Measurements from ENCODE around the gene EPB41L2. TPM values are rescaled to one million over a fixed set of nuclear protein-coding genes. Genes with fewer than 3 reads are reported as not detected.

Gene EPB41L2
- total and polyA plus RNA-seq, 2 experiments from 2014 or later: 23.2 to 31.3 TPM

- H2AFZ ChIP-seq: no peak overlapping the region
- DNase-seq: peak; percentile 76
- H3K9me3 ChIP-seq (ENCODE audit: low read depth): no peaks in the 10 kb centered on the region
- peaks cover 20% of the 10 kb centered on the region for H3F3A ChIP-seq (ENCODE audit: insufficient read depth)
- H3K27me3 ChIP-seq (replicated peaks; ENCODE audit: insufficient read depth): no peaks in the 10 kb centered on the region
- H3K4me1 ChIP-seq (ENCODE audit: insufficient read depth): peaks cover 17% of the 10 kb centered on the region
- H3K4me2 ChIP-seq (ENCODE audit: unreplicated experiment): peak overlapping the region; percentile 64
- H3K36me3 ChIP-seq (ENCODE audit: low read depth): no peaks in the 10 kb centered on the region
- no peak overlapping the region for H3K9ac ChIP-seq
- H3K27ac ChIP-seq: peak overlapping the region; percentile 12; the same call in 1 of the 2 replicates
- H3K4me3 ChIP-seq: no peak overlapping the region
- H4K20me1 ChIP-seq (ENCODE audit: insufficient read depth): no peaks in the 10 kb centered on the region
- no peaks in the 10 kb centered on the region for H3K9me2 ChIP-seq (ENCODE audit: insufficient read depth)
- TF ChIP-seq EZH2phosphoT487 (IDR thresholded peaks at IDR 0.05; ENCODE audit: insufficient read depth, low read depth) (no peak), EZH2 (IDR thresholded peaks at IDR 0.05; ENCODE audit: insufficient read depth, poor library complexity, severe bottlenecking) (no peak)
- WGBS, 2 experiments (ENCODE audit: low coverage in 1 of 2, low lambda C conversion rate in 2 of 2, missing lambda C conversion rate in 2 of 2): 44 to 53% methylated on average over 2 of the region's 2 CpGs
- in situ Hi-C loops (cut with MboI): no loop called here
- 0 out of 2 replicates have a peak, but pooled peaks cover 1% of the 10 kb centered on the region for H3K79me2 ChIP-seq (ENCODE audit: insufficient read depth)
Measured at GRCh38 chr6:130906736-130907381, 156.2 kb downstream of the EPB41L2 start.

GRCh38 chr6:130903602-130904001, 159.4 kb downstream of the EPB41L2 start:
- DNase-seq: no peak
- H4K20me1 ChIP-seq (ENCODE audit: insufficient read depth): no peaks in the 10 kb centered on the region
- H3K4me3 ChIP-seq: no peak overlapping the region
- no peaks in the 10 kb centered on the region for H3K9me3 ChIP-seq (ENCODE audit: low read depth)
- H3K27me3 ChIP-seq (replicated peaks; ENCODE audit: insufficient read depth): no peaks in the 10 kb centered on the region
- no peak overlapping the region for H3K9ac ChIP-seq
- peaks cover 20% of the 10 kb centered on the region for H3F3A ChIP-seq (ENCODE audit: insufficient read depth)
- peaks cover 26% of the 10 kb centered on the region for H3K4me1 ChIP-seq (ENCODE audit: insufficient read depth)
- no peak overlapping the region for H3K27ac ChIP-seq
- TF ChIP-seq EZH2 (IDR thresholded peaks at IDR 0.05; ENCODE audit: insufficient read depth, poor library complexity, severe bottlenecking) (no peak), EZH2phosphoT487 (IDR thresholded peaks at IDR 0.05; ENCODE audit: insufficient read depth, low read depth) (no peak)
- in situ Hi-C loops (cut with MboI): no loop called here
- no peak overlapping the region for H3K4me2 ChIP-seq (ENCODE audit: unreplicated experiment)
- no peaks in the 10 kb centered on the region for H3K9me2 ChIP-seq (ENCODE audit: insufficient read depth)
- no peak overlapping the region for H2AFZ ChIP-seq
- H3K79me2 ChIP-seq (ENCODE audit: insufficient read depth): no peaks in the 10 kb centered on the region
- no peaks in the 10 kb centered on the region for H3K36me3 ChIP-seq (ENCODE audit: low read depth)

- no peak overlapping the region for H3K27ac ChIP-seq
- H3K4me2 ChIP-seq (ENCODE audit: unreplicated experiment): no peak overlapping the region
- peaks cover 26% of the 10 kb centered on the region for H3K4me1 ChIP-seq (ENCODE audit: insufficient read depth)
- H3F3A ChIP-seq (ENCODE audit: insufficient read depth): peaks cover 20% of the 10 kb centered on the region
- no peaks in the 10 kb centered on the region for H3K36me3 ChIP-seq (ENCODE audit: low read depth)
- no peaks in the 10 kb centered on the region for H4K20me1 ChIP-seq (ENCODE audit: insufficient read depth)
- in situ Hi-C loops (cut with MboI): no loop called here
- no peak overlapping the region for H2AFZ ChIP-seq
- DNase-seq: no peak
- TF ChIP-seq EZH2phosphoT487 (IDR thresholded peaks at IDR 0.05; ENCODE audit: insufficient read depth, low read depth) (no peak), EZH2 (IDR thresholded peaks at IDR 0.05; ENCODE audit: insufficient read depth, poor library complexity, severe bottlenecking) (no peak)
- H3K9me2 ChIP-seq (ENCODE audit: insufficient read depth): no peaks in the 10 kb centered on the region
- H3K4me3 ChIP-seq: no peak overlapping the region
- no peak overlapping the region for H3K9ac ChIP-seq
- no peaks in the 10 kb centered on the region for H3K27me3 ChIP-seq (replicated peaks; ENCODE audit: insufficient read depth)
- no peaks in the 10 kb centered on the region for H3K9me3 ChIP-seq (ENCODE audit: low read depth)
- H3K79me2 ChIP-seq (ENCODE audit: insufficient read depth): no peaks in the 10 kb centered on the region
- WGBS, 2 experiments (ENCODE audit: low coverage in 1 of 2, low lambda C conversion rate in 2 of 2, missing lambda C conversion rate in 2 of 2): 100% methylated on average over 1 of the region's 1 CpG
Measured at GRCh38 chr6:130903007-130903406, 160.0 kb downstream of the EPB41L2 start.

- Histone ChIP-seq H4K20me1 (ENCODE audit: insufficient read depth) (no peaks in the 10 kb centered on the region), H3K4me3 (no peak overlapping the region), H3K79me2 (ENCODE audit: insufficient read depth) (no peaks in the 10 kb centered on the region), H3K27ac (no peak overlapping the region), H3K4me2 (ENCODE audit: unreplicated experiment) (peak overlapping the region; percentile 28), H3F3A (ENCODE audit: insufficient read depth) (peaks cover 3% of the 10 kb centered on the region; the same call in 1 of the 2 replicates), H3K9me2 (ENCODE audit: insufficient read depth) (no peaks in the 10 kb centered on the region), H3K36me3 (ENCODE audit: low read depth) (no peaks in the 10 kb centered on the region), H3K9ac (no peak overlapping the region), H3K4me1 (ENCODE audit: insufficient read depth) (peaks cover 10% of the 10 kb centered on the region), H3K9me3 (ENCODE audit: low read depth) (no peaks in the 10 kb centered on the region), H3K27me3 (replicated peaks; ENCODE audit: insufficient read depth) (no peaks in the 10 kb centered on the region), H2AFZ (no peak overlapping the region)
- WGBS, 2 experiments (ENCODE audit: low coverage in 1 of 2, low lambda C conversion rate in 2 of 2, missing lambda C conversion rate in 2 of 2): 11 to 12% methylated on average over 3 of the region's 3 CpGs
- TF ChIP-seq EZH2 (IDR thresholded peaks at IDR 0.05; ENCODE audit: insufficient read depth, poor library complexity, severe bottlenecking) (no peak), EZH2phosphoT487 (IDR thresholded peaks at IDR 0.05; ENCODE audit: insufficient read depth, low read depth) (no peak)
- in situ Hi-C loops (cut with MboI): no loop called here
- peak; percentile 80 for DNase-seq
Measured at GRCh38 chr6:130900913-130901312, 162.1 kb downstream of the EPB41L2 start.
